Fibroblast of villous mesenchyme (primary cell): Measurements from ENCODE around the gene SAMD5. TPM values are rescaled to one million over a fixed set of nuclear protein-coding genes. Genes with fewer than 3 reads are reported as not detected.
A peak's percentile ranks its signal among the peaks of the same experiment; 100 is the strongest.

ENCODE experiments used
- DNase-seq: peaks from one replicate; pipeline ENCODE4 v3.0.0-alpha.2; 2010; ENCODE audit warnings: low read depth
- H3K4me3 ChIP-seq: 2 replicates; pipeline ENCODE4 v1.5.1; 2011; ENCODE audit warnings: low read depth, mild to moderate bottlenecking, low read length
- total RNA-seq: library from RNA; depleted of rRNA; stranded (reverse); fragments of >200 nt; gene quantifications from 2 replicates; pipeline ENCODE4 v1.2.3, GENCODE V29; 2012
- TF ChIP-seq, protein P1 (sequence below): IDR thresholded peaks from 2 replicates; pipeline ENCODE4 v1.5.1; 2012; ENCODE audit warnings: low read depth, mild to moderate bottlenecking, low read length; ENCODE audit not compliant: insufficient read depth

Gene SAMD5
- total RNA-seq, 1 donor, result under 0.01 TPM

DNA sequence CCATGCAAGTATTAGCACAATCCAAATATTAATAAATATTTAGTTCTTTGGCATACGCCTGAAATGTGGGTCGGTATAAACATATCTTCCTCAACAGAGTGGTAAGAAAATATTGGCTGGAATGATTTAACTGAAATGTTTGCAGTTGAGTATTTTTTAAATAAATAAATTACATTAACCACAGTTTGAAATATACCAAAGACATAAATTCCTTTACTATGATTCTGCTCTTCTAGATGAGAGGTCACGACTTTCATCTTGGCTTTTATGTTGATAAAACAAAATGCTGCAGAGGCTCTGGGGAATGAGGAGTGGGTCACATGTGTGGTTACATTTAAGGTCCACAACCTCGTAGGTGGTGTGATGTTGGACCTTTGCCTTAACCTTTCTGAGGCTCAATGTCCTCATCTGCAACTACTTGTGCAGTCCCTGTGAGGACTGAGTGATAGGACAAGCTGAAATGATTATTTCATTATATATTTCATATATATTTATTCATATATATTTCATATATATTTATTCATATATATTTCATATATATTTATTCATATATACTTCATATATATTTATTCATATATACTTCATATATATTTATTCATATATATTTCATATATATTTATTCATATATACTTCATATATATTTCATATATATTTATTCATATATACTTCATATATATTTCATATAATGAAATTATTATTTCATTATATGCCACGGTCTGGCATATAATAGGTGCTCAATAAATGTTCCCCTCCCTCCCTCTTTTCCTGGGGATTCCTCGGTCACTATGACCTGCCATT is 107.4 kb downstream of the SAMD5 start:
- H3K4me3 ChIP-seq, result no peak overlapping the region
- TF ChIP-seq, protein P1, sequence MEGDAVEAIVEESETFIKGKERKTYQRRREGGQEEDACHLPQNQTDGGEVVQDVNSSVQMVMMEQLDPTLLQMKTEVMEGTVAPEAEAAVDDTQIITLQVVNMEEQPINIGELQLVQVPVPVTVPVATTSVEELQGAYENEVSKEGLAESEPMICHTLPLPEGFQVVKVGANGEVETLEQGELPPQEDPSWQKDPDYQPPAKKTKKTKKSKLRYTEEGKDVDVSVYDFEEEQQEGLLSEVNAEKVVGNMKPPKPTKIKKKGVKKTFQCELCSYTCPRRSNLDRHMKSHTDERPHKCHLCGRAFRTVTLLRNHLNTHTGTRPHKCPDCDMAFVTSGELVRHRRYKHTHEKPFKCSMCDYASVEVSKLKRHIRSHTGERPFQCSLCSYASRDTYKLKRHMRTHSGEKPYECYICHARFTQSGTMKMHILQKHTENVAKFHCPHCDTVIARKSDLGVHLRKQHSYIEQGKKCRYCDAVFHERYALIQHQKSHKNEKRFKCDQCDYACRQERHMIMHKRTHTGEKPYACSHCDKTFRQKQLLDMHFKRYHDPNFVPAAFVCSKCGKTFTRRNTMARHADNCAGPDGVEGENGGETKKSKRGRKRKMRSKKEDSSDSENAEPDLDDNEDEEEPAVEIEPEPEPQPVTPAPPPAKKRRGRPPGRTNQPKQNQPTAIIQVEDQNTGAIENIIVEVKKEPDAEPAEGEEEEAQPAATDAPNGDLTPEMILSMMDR, result no peak
- no peak for DNase-seq

DNA sequence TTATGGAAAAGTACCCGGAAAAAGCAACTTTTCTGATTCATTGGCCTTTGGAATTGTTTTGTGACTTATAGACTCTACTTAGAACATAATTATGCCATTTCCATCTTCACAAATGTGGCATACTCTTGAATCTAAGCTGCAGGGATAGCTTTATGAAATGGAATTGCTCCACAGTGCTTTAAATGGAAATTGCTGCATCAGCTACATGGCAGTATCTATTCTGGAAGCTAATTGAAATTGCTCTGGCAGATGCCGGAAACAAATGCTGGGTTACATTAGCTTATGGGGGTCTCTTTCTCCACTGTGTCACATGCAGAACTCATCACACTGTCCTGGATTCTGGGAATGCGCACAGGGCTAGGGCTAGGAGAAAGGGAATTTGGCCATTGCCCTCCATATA is 108.9 kb downstream of the SAMD5 start:
- TF ChIP-seq, protein P1, result no peak
- no peak overlapping the region for H3K4me3 ChIP-seq
- no peak for DNase-seq

DNA sequence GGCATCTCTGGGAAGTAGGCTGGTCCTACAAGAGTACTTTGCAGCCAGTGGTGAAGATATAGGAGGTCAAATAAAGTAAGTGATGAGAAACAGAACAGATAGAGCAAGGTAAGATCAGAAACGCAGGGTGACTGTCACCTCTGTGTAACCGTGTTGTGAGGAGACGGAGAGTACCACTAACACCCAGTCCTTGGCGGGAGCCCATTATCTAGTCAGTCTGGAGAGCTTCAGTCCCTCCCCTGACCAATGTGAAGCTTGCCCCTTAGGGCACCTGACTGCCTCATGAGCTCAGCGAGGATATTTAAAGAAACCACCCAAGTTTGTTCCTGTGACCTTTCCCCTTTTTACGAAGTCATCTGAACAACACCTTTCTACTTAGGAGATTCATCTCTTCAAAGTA is 110.0 kb downstream of the SAMD5 start:
- no peak overlapping the region for H3K4me3 ChIP-seq
- no peak for DNase-seq
- TF ChIP-seq, protein P1, result no peak

DNA sequence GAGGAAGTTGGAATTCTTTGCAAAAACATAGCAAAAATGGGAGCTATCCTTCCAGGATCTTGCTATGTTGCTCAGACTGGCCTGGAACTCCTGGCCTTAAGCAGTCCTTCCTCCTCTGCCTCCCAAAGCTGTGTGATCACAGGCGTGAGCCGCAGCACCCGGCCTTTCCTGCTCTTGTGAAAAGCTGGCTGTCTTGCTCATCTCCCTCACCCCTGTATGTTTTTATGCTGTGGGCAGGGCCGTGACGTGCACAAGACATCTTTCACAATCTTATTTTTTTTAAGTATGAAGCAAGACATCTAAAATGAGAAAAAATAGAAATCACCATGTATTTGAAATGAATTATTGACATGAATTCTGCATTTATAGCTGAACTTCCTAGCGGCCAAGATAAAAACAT is 110.4 kb downstream of the SAMD5 start:
- DNase-seq, result peak; percentile 77
- no peak overlapping the region for H3K4me3 ChIP-seq
- TF ChIP-seq, protein P1, result no peak
